Ishikawa (cell line): Measurements from ENCODE around the gene SPTBN5.

Experiments used
- CEBPB ChIP-seq: IDR thresholded peaks from 2 replicates; pipeline ENCODE4 v1.6.1; 2012
- CREB1 ChIP-seq: IDR thresholded peaks from 2 replicates; pipeline ENCODE4 v1.6.1; 2012; ENCODE audit warnings: low read depth
- EGR1 ChIP-seq: IDR thresholded peaks from 2 replicates; pipeline ENCODE4 v1.6.1; 2012
- EP300 ChIP-seq: IDR thresholded peaks from 2 replicates; pipeline ENCODE4 v1.6.1; 2012; ENCODE audit warnings: borderline replicate concordance
- FOXM1 ChIP-seq: IDR thresholded peaks from 2 replicates; pipeline ENCODE4 v1.6.1; 2012; ENCODE audit warnings: low read depth, borderline replicate concordance
- NFIC ChIP-seq: IDR thresholded peaks from 2 replicates; pipeline ENCODE4 v1.6.1; 2012
- RAD21 ChIP-seq: IDR thresholded peaks from 2 replicates; pipeline ENCODE4 v1.6.1; 2012; ENCODE audit warnings: low read depth
- TAF1 ChIP-seq: IDR thresholded peaks from 2 replicates; pipeline ENCODE4 v1.6.1; 2012; ENCODE audit warnings: low read depth, mild to moderate bottlenecking
- TCF12 ChIP-seq: IDR thresholded peaks from 2 replicates; pipeline ENCODE4 v1.6.1; 2012; ENCODE audit warnings: low read depth
- USF1 ChIP-seq: IDR thresholded peaks from 2 replicates; pipeline ENCODE4 v1.6.1; 2012
- YY1 ChIP-seq: IDR thresholded peaks from 2 replicates; pipeline ENCODE4 v1.6.1; 2012; ENCODE audit warnings: low read depth
- ZBTB7A ChIP-seq: IDR thresholded peaks from 2 replicates; pipeline ENCODE4 v1.6.1; 2012; ENCODE audit warnings: low read depth
- TF ChIP-seq, protein P1 (sequence below): IDR thresholded peaks from 2 replicates; pipeline ENCODE4 v1.6.1; 2012
- TF ChIP-seq, protein P2 (sequence below): IDR thresholded peaks from 2 replicates; pipeline ENCODE4 v1.6.1; 2012; ENCODE audit warnings: low read depth, mild to moderate bottlenecking

- no peak for TF ChIP-seq USF1
- no peak for TF ChIP-seq ZBTB7A
- no peak for TF ChIP-seq EP300
- no peak for TF ChIP-seq CEBPB
- TF ChIP-seq, protein P1, sequence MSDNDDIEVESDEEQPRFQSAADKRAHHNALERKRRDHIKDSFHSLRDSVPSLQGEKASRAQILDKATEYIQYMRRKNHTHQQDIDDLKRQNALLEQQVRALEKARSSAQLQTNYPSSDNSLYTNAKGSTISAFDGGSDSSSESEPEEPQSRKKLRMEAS = no peak
- TF ChIP-seq EGR1 = no peak
- no peak for TF ChIP-seq NFIC
- TF ChIP-seq YY1 = no peak
- TF ChIP-seq RAD21 = no peak
- TF ChIP-seq TCF12 = no peak
- TF ChIP-seq TAF1 = no peak
- no peak for TF ChIP-seq FOXM1
- TF ChIP-seq, protein P2, sequence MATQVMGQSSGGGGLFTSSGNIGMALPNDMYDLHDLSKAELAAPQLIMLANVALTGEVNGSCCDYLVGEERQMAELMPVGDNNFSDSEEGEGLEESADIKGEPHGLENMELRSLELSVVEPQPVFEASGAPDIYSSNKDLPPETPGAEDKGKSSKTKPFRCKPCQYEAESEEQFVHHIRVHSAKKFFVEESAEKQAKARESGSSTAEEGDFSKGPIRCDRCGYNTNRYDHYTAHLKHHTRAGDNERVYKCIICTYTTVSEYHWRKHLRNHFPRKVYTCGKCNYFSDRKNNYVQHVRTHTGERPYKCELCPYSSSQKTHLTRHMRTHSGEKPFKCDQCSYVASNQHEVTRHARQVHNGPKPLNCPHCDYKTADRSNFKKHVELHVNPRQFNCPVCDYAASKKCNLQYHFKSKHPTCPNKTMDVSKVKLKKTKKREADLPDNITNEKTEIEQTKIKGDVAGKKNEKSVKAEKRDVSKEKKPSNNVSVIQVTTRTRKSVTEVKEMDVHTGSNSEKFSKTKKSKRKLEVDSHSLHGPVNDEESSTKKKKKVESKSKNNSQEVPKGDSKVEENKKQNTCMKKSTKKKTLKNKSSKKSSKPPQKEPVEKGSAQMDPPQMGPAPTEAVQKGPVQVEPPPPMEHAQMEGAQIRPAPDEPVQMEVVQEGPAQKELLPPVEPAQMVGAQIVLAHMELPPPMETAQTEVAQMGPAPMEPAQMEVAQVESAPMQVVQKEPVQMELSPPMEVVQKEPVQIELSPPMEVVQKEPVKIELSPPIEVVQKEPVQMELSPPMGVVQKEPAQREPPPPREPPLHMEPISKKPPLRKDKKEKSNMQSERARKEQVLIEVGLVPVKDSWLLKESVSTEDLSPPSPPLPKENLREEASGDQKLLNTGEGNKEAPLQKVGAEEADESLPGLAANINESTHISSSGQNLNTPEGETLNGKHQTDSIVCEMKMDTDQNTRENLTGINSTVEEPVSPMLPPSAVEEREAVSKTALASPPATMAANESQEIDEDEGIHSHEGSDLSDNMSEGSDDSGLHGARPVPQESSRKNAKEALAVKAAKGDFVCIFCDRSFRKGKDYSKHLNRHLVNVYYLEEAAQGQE = no peak
- TF ChIP-seq CREB1 = no peak
Measured at GRCh38 chr15:41817781-41818180, 76.1 kb downstream of the SPTBN5 start.
